HepG2 (cell line): Measurements from ENCODE around the gene EIF1. TPM values are rescaled to one million over a fixed set of nuclear protein-coding genes. Genes with fewer than 3 reads are reported as not detected.

Source experiments
- AHR ChIP-seq: IDR thresholded peaks from 2 replicates; pipeline ENCODE4 v1.6.1; 2018; ENCODE audit warnings: missing genetic modification reagents, missing compliant biosample characterization
- HMG20B ChIP-seq: conservative IDR thresholded peaks from 2 replicates; pipeline ENCODE4 v1.6.1; 2016; ENCODE audit warnings: missing genetic modification reagents, missing compliant biosample characterization
- HNRNPH1 ChIP-seq: fragments of 200-400 bp; formaldehyde crosslinking; optimal IDR thresholded peaks from 2 replicates; pipeline ENCODE3; 2017; ENCODE audit warnings: mild to moderate bottlenecking, low read depth, low read length
- MEIS1 ChIP-seq: sonication (generic); formaldehyde crosslinking; IDR thresholded peaks from 2 replicates; pipeline ENCODE4 v1.9.0; 2021; ENCODE audit warnings: mild to moderate bottlenecking, missing genetic modification reagents, moderate library complexity, borderline replicate concordance
- MYNN ChIP-seq: sonication (generic); formaldehyde crosslinking; IDR thresholded peaks from 2 replicates; pipeline ENCODE4 v1.4.0; 2020; ENCODE audit warnings: mild to moderate bottlenecking, low read depth, missing genetic modification reagents
- NFE2L2 ChIP-seq: fragments of 150-350 bp; IDR thresholded peaks from 2 replicates; pipeline ENCODE4 v1.6.1; 2014; ENCODE audit warnings: low read length
- PHF21A ChIP-seq: sonication (generic); formaldehyde crosslinking; IDR thresholded peaks from 2 replicates; pipeline ENCODE4 v1.5.0; 2020; ENCODE audit warnings: mild to moderate bottlenecking, missing genetic modification reagents
- STAG1 ChIP-seq: sonication (generic); formaldehyde crosslinking; IDR thresholded peaks from 2 replicates; pipeline ENCODE4 v1.4.0; 2020; ENCODE audit warnings: missing genetic modification reagents
- ZBTB21 ChIP-seq: sonication (generic); formaldehyde crosslinking; IDR thresholded peaks from 2 replicates; pipeline ENCODE4 v1.4.0; 2020; ENCODE audit warnings: missing genetic modification reagents
- ZC3H13 ChIP-seq: sonication (generic); formaldehyde crosslinking; IDR thresholded peaks from 2 replicates; pipeline ENCODE4 v1.8.1; 2023; ENCODE audit warnings: mild to moderate bottlenecking, missing genetic modification reagents, moderate library complexity
- ZMAT3 ChIP-seq: sonication (generic); formaldehyde crosslinking; conservative IDR thresholded peaks from 2 replicates; pipeline ENCODE4 v1.7.0; 2021; ENCODE audit warnings: missing genetic modification reagents
- ZNF326 ChIP-seq: sonication (generic); formaldehyde crosslinking; IDR thresholded peaks from 2 replicates; pipeline ENCODE4 v1.4.0; 2020; ENCODE audit warnings: missing genetic modification reagents, borderline replicate concordance
- ZNF367 ChIP-seq: sonication (generic); formaldehyde crosslinking; IDR thresholded peaks from 2 replicates; pipeline ENCODE4 v1.4.0; 2020; ENCODE audit warnings: missing genetic modification reagents, borderline replicate concordance
- ZNF746 ChIP-seq: sonication (generic); formaldehyde crosslinking; IDR thresholded peaks from 2 replicates; pipeline ENCODE4 v1.8.0; 2022; ENCODE audit warnings: mild to moderate bottlenecking, missing genetic modification reagents
- ZSCAN9 ChIP-seq: IDR thresholded peaks from 2 replicates; pipeline ENCODE4 v1.6.1; 2016; ENCODE audit warnings: borderline replicate concordance
- ZZZ3 ChIP-seq: sonication (generic); formaldehyde crosslinking; IDR thresholded peaks from 2 replicates; pipeline ENCODE4 v1.4.0; 2020; ENCODE audit warnings: missing genetic modification reagents, mild to moderate bottlenecking, borderline replicate concordance
- polyA plus RNA-seq, 8 experiments: library from polyadenylated mRNA; depleted of rRNA in 3 of 8; stranded (reverse) in 7 of 8; unstranded in 1 of 8; fragments of >200 nt; fragmentation: Illumina TruSeq in 4 of 8; extraction: Trizol in 4 of 8; gene quantifications; 2 replicates each; pipeline versions ENCODE4 v1.2.1 to v1.2.3, GENCODE V29; 2011 to 2016; ENCODE audit warnings: low read depth in 4 of 8, missing spikeins in 1 of 8, mixed read lengths in 1 of 8; ENCODE audit not compliant: insufficient read depth in 1 of 8
- total RNA-seq, 5 experiments: library from RNA; depleted of rRNA; stranded (reverse); fragments of >200 nt; fragmentation: Illumina TruSeq; extraction: Trizol; gene quantifications; 2 replicates each; pipeline ENCODE4 v1.2.3, GENCODE V29; 2016; ENCODE audit warnings: low read depth in 1 of 5
- TF ChIP-seq, protein P1 (sequence below): sonication (generic); formaldehyde crosslinking; IDR thresholded peaks from 2 replicates; pipeline ENCODE4 v1.4.0; 2020; ENCODE audit warnings: missing genetic modification reagents
- TF ChIP-seq, protein P2 (sequence below): sonication (generic); formaldehyde crosslinking; IDR thresholded peaks from 2 replicates; pipeline ENCODE4 v1.4.0; 2020; ENCODE audit warnings: mild to moderate bottlenecking, missing genetic modification reagents
- TF ChIP-seq, protein P3 (sequence below): sonication (generic); formaldehyde crosslinking; conservative IDR thresholded peaks from 2 replicates; pipeline ENCODE4 v1.4.0; 2020; ENCODE audit warnings: mild to moderate bottlenecking, missing genetic modification reagents, moderate library complexity
- TF ChIP-seq, protein P4 (sequence below): sonication (generic); formaldehyde crosslinking; IDR thresholded peaks from 2 replicates; pipeline ENCODE4 v1.4.0; 2020; ENCODE audit warnings: missing genetic modification reagents
- TF ChIP-seq, protein P5 (sequence below): sonication (generic); formaldehyde crosslinking; IDR thresholded peaks from 2 replicates; pipeline ENCODE4 v1.4.0; 2020; ENCODE audit warnings: mild to moderate bottlenecking, missing genetic modification reagents, borderline replicate concordance

The EIF1 gene
- total and polyA plus RNA-seq, 2 of the 13 experiments (the other 11 are each of a cell fraction or from before 2014, with no cell fraction given), result 147 to 517 TPM

DNA sequence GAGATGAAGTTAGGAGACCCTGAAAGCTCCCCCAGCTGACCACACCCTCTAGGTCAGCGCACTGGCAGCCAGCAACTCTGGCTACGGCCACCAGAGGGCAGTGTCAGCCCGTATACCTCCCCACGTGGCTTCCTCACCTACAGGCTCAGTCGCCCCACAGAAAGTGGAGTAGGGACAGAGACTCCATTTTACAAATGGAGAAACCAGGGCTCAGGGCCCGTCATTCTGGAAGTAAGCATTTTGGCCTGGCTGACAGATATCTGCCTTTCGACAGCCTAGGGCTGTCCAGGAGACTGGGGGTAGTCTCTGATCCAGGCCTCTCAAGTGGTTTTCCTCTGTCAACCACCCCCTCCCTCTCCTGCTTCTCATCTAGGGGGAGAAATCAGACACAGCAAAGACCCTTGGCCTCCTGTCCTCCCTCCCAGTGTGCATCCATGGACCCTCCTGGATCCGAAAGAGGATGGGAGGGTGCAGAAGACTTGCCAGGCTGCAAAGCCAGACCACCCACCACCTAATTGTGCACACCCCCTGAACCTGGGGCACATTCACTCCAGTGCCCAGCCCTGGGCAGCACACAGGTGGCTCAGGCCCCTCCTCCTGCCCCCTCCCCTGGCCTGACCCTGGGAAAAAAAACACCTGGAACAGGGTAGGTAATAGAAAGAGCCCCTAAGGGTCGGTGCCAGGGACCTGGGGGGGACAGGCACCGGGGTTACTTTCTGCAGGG is 49.6 kb downstream of the EIF1 start (continued):
- TF ChIP-seq ZBTB21 (no peak), MYNN (CRISPR knock-in tag) (no peak), NFE2L2 (no peak), ZSCAN9 (CRISPR knock-in tag) (0 out of 2 replicates have a peak, but pooled peaks have one; percentile 64), HMG20B (CRISPR knock-in tag) (no peak), MEIS1 (CRISPR knock-in tag) (0 out of 2 replicates have a peak, but pooled peaks have one; percentile 58), HNRNPH1 (no peak), ZNF746 (CRISPR knock-in tag) (no peak), ZNF326 (CRISPR knock-in tag) (no peak), ZC3H13 (no peak), ZNF367 (no peak), AHR (CRISPR knock-in tag) (no peak; the same call in 1 of the 2 replicates), PHF21A (no peak; the same call in 1 of the 2 replicates), ZMAT3 (no peak), STAG1 (CRISPR knock-in tag) (peak; percentile 100), ZZZ3 (CRISPR knock-in tag) (no peak)
- TF ChIP-seq, protein P1, sequence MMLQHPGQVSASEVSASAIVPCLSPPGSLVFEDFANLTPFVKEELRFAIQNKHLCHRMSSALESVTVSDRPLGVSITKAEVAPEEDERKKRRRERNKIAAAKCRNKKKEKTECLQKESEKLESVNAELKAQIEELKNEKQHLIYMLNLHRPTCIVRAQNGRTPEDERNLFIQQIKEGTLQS, result no peak
- TF ChIP-seq, protein P2, sequence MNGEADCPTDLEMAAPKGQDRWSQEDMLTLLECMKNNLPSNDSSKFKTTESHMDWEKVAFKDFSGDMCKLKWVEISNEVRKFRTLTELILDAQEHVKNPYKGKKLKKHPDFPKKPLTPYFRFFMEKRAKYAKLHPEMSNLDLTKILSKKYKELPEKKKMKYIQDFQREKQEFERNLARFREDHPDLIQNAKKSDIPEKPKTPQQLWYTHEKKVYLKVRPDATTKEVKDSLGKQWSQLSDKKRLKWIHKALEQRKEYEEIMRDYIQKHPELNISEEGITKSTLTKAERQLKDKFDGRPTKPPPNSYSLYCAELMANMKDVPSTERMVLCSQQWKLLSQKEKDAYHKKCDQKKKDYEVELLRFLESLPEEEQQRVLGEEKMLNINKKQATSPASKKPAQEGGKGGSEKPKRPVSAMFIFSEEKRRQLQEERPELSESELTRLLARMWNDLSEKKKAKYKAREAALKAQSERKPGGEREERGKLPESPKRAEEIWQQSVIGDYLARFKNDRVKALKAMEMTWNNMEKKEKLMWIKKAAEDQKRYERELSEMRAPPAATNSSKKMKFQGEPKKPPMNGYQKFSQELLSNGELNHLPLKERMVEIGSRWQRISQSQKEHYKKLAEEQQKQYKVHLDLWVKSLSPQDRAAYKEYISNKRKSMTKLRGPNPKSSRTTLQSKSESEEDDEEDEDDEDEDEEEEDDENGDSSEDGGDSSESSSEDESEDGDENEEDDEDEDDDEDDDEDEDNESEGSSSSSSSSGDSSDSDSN, result peak; percentile 64
- TF ChIP-seq, protein P3, sequence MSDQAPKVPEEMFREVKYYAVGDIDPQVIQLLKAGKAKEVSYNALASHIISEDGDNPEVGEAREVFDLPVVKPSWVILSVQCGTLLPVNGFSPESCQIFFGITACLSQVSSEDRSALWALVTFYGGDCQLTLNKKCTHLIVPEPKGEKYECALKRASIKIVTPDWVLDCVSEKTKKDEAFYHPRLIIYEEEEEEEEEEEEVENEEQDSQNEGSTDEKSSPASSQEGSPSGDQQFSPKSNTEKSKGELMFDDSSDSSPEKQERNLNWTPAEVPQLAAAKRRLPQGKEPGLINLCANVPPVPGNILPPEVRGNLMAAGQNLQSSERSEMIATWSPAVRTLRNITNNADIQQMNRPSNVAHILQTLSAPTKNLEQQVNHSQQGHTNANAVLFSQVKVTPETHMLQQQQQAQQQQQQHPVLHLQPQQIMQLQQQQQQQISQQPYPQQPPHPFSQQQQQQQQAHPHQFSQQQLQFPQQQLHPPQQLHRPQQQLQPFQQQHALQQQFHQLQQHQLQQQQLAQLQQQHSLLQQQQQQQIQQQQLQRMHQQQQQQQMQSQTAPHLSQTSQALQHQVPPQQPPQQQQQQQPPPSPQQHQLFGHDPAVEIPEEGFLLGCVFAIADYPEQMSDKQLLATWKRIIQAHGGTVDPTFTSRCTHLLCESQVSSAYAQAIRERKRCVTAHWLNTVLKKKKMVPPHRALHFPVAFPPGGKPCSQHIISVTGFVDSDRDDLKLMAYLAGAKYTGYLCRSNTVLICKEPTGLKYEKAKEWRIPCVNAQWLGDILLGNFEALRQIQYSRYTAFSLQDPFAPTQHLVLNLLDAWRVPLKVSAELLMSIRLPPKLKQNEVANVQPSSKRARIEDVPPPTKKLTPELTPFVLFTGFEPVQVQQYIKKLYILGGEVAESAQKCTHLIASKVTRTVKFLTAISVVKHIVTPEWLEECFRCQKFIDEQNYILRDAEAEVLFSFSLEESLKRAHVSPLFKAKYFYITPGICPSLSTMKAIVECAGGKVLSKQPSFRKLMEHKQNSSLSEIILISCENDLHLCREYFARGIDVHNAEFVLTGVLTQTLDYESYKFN (CRISPR knock-in tag), result no peak; the same call in 1 of the 2 replicates
- TF ChIP-seq, protein P4, sequence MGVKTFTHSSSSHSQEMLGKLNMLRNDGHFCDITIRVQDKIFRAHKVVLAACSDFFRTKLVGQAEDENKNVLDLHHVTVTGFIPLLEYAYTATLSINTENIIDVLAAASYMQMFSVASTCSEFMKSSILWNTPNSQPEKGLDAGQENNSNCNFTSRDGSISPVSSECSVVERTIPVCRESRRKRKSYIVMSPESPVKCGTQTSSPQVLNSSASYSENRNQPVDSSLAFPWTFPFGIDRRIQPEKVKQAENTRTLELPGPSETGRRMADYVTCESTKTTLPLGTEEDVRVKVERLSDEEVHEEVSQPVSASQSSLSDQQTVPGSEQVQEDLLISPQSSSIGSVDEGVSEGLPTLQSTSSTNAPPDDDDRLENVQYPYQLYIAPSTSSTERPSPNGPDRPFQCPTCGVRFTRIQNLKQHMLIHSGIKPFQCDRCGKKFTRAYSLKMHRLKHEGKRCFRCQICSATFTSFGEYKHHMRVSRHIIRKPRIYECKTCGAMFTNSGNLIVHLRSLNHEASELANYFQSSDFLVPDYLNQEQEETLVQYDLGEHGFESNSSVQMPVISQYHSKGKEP (CRISPR knock-in tag), result no peak
- TF ChIP-seq, protein P5, sequence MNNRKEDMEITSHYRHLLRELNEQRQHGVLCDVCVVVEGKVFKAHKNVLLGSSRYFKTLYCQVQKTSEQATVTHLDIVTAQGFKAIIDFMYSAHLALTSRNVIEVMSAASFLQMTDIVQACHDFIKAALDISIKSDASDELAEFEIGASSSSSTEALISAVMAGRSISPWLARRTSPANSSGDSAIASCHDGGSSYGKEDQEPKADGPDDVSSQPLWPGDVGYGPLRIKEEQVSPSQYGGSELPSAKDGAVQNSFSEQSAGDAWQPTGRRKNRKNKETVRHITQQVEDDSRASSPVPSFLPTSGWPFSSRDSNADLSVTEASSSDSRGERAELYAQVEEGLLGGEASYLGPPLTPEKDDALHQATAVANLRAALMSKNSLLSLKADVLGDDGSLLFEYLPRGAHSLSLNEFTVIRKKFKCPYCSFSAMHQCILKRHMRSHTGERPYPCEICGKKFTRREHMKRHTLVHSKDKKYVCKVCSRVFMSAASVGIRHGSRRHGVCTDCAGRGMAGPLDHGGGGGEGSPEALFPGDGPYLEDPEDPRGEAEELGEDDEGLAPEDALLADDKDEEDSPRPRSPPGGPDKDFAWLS, result no peak
